Psoas muscle (tissue), 8 donors: Measurements from ENCODE around the gene KLHL3. TPM values are rescaled to one million over a fixed set of nuclear protein-coding genes. Genes with fewer than 3 reads are reported as not detected.

Source experiments
- ATAC-seq, 4 donors: fragments of 200-7000 bp; cut with Tn5 transposase; one replicate each; pipeline ENCODE4 v1.9.1; 2020; ENCODE audit warnings: moderate library complexity in 3 of 4, mild to moderate bottlenecking in 2 of 4
- DNase-seq, 2 donors: peaks; one replicate each; pipeline ENCODE4 v3.0.0-alpha.2; 2020
- H3K27ac ChIP-seq: fragments of 200-600 bp; one replicate; pipeline ENCODE4 v1.8.0; 2022
- H3K27me3 ChIP-seq, 3 donors: fragments of 200-600 bp in 1 of 3; one replicate each; pipeline versions ENCODE4 v1.6.1 to v1.8.0; 2013 to 2022; ENCODE audit warnings: low read length in 2 of 3, mild to moderate bottlenecking in 2 of 3, moderate library complexity in 1 of 3; ENCODE audit not compliant: insufficient read depth in 3 of 3
- H3K36me3 ChIP-seq, 2 donors: fragments of 200-600 bp in 1 of 2; one replicate each; pipeline versions ENCODE4 v1.6.1 to v1.8.0; 2013 to 2022; ENCODE audit warnings: low read depth in 1 of 2, mild to moderate bottlenecking in 1 of 2, moderate library complexity in 1 of 2; ENCODE audit not compliant: insufficient read depth in 1 of 2
- H3K4me1 ChIP-seq: fragments of 200-600 bp; one replicate; pipeline ENCODE4 v1.8.0; 2022
- H3K4me3 ChIP-seq: fragments of 200-600 bp; one replicate; pipeline ENCODE4 v1.8.0; 2022; ENCODE audit warnings: mild to moderate bottlenecking
- H3K9me3 ChIP-seq: fragments of 200-600 bp; one replicate; pipeline ENCODE4 v1.8.0; 2022
- WGBS, 3 donors: extraction: QIAGEN DNeasy Blood & Tissue Kit; methylation state at CpG; one replicate each; pipeline versions ENCODE4 v1.1.6 to v1.1.7; 2013; 5-methylcytosine and 5-hydroxymethylcytosine counted together
- intact Hi-C, 2 donors: fragments of 100-400 bp; cut with DNase I; formaldehyde crosslinking; loops; one replicate each; pipeline versions ENCODE4 v1.11.0 to v1.14.2; 2022
- polyA plus RNA-seq, 3 donors: library from polyadenylated mRNA; stranded (reverse); fragments of 200-250 nt; gene quantifications; one replicate each; pipeline ENCODE4 v1.2.3, GENCODE V29; 2013
- total RNA-seq, 4 donors: library from RNA; stranded (reverse); fragmentation: NEBNext Ultra II Directional in 2 of 4; extraction: Animal tissue kit (Norgen Biotek cat#: 25700) in 2 of 4; gene quantifications; one replicate each; pipeline versions ENCODE4 v1.2.1 to v1.2.4, GENCODE V29; 2021 to 2023
- TF ChIP-seq, protein P1 (sequence below): fragments of 200-600 bp; IDR thresholded peaks from one replicate; pipeline ENCODE4 v1.8.0; 2022; ENCODE audit warnings: antibody characterized with exemption
- donor health status: healthy with polysubstance abuse.
- donor health status: DM: no; HTN: no; CAD: no; lungs with moderate emphysema.
- donor health status: Bipolar disorder and iron deficiency.
- donor health status: healthy.
- donor health status: DM: yes; HTN: yes; CAD: no.
- donor health status: DM: no; HTN: no; CAD: no.
- donor health status: DM: no; HTN: no; CAD: no.
- donor health status: DM: yes; HTN: yes; CAD: no.

KLHL3 gene
- total and polyA plus RNA-seq, 7 donors, result 0.69 to 4.3 (median 1.9) TPM

- Histone ChIP-seq H3K27me3 (no peaks in the 10 kb centered on the region), H3K4me1 (no peaks in the 10 kb centered on the region), H3K4me3 (no peak overlapping the region), H3K36me3 (no peaks in the 10 kb centered on the region), H3K27ac (no peak overlapping the region), H3K9me3 (no peaks in the 10 kb centered on the region)
- ATAC-seq (no peak), DNase-seq (no peak)
- TF ChIP-seq, protein P1, sequence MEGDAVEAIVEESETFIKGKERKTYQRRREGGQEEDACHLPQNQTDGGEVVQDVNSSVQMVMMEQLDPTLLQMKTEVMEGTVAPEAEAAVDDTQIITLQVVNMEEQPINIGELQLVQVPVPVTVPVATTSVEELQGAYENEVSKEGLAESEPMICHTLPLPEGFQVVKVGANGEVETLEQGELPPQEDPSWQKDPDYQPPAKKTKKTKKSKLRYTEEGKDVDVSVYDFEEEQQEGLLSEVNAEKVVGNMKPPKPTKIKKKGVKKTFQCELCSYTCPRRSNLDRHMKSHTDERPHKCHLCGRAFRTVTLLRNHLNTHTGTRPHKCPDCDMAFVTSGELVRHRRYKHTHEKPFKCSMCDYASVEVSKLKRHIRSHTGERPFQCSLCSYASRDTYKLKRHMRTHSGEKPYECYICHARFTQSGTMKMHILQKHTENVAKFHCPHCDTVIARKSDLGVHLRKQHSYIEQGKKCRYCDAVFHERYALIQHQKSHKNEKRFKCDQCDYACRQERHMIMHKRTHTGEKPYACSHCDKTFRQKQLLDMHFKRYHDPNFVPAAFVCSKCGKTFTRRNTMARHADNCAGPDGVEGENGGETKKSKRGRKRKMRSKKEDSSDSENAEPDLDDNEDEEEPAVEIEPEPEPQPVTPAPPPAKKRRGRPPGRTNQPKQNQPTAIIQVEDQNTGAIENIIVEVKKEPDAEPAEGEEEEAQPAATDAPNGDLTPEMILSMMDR, result no peak
- WGBS, 3 donors, result 54 to 68% (median 54%) methylated on average over 3 of the region's 3 CpGs
- intact Hi-C loops, result loop anchor here (5.0 to 10.0 kb wide), 2 partner anchors 34 to 468 kb away; partner anchors contain the start of gene NME5 (in 1 of the 2)
These were observed 69.4 kb downstream of the KLHL3 start for GRCh38 chr5:137666461-137666850.

- Histone ChIP-seq H3K27me3 (no peaks in the 10 kb centered on the region), H3K4me1 (no peaks in the 10 kb centered on the region), H3K27ac (no peak overlapping the region), H3K9me3 (no peaks in the 10 kb centered on the region), H3K4me3 (no peak overlapping the region), H3K36me3 (no peaks in the 10 kb centered on the region)
- DNase-seq, result no peak
- TF ChIP-seq, protein P1, result no peak
- ATAC-seq, result peak in 2 of 4 donors; percentile 31 to 67
- WGBS, 3 donors, result 60 to 73% (median 63%) methylated on average over 3 of the region's 3 CpGs
- intact Hi-C loops, result loop anchor here (5.0 to 10.0 kb wide), 2 partner anchors 34 to 469 kb away; partner anchors contain the start of gene NME5 (in 1 of the 2)
These were observed 70.0 kb downstream of the KLHL3 start for GRCh38 chr5:137665678-137666460.

DNA sequence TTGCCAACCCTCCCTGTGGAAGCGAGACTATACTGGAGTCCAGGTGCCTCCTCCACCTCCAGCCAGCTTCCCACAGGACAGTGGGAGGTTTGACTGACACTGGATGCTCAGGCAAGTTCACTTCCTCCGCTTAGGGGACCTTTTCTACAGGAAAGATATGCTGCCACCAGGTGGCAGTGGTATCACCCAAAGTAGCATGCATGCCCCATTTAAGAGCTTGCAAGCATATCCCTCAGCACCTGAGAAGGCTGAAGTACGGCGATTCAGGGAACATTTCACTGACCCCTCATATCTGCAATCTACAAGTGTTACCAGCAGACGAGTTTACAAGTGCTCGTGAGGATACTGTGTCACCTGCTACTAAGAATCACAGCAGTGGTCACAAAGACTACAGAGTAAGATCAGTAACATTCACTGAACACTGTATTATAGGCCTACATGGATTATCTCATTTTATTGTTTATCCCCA is 75.5 kb downstream of the KLHL3 start:
- ATAC-seq (peak; percentile 75 to 92 (median 84)), DNase-seq (peak; percentile 57 to 59)
- H3K36me3 ChIP-seq, result no peaks in the 10 kb centered on the region
- H3K9me3 ChIP-seq, result no peaks in the 10 kb centered on the region
- TF ChIP-seq, protein P1, result peak; percentile 76
- no peak overlapping the region for H3K4me3 ChIP-seq
- 10 to 15% (median 15%) methylated on average over 6 of the region's 6 CpGs for WGBS, 3 donors
- no peaks in the 10 kb centered on the region for H3K27me3 ChIP-seq
- intact Hi-C loops, result loop anchor here (2.0 to 10.0 kb wide), 3 partner anchors 162 to 474 kb away; partner anchors contain the start of gene NME5 (in 1 of the 2)
- peaks cover 4% of the 10 kb centered on the region for H3K4me1 ChIP-seq
- no peak overlapping the region for H3K27ac ChIP-seq

GRCh38 chr5:137659209-137659608 is 76.7 kb downstream of the KLHL3 start:
- intact Hi-C loops, result no loop called here
- no peak for ATAC-seq
- H3K27ac ChIP-seq, result no peak overlapping the region

More at GRCh38 chr5:137659209-137659608, 76.7 kb downstream of the KLHL3 start:
- H3K9me3 ChIP-seq, result no peaks in the 10 kb centered on the region
- H3K36me3 ChIP-seq, result no peaks in the 10 kb centered on the region
- DNase-seq, result no peak
- H3K4me3 ChIP-seq, result no peak overlapping the region
- peaks cover 4% of the 10 kb centered on the region for H3K4me1 ChIP-seq
- TF ChIP-seq, protein P1, result no peak
- no peaks in the 10 kb centered on the region for H3K27me3 ChIP-seq
